Body of pancreas (tissue), 4 donors: ENCODE results near the gene AKT3. TPM values are rescaled to one million over a fixed set of nuclear protein-coding genes. Genes with fewer than 3 reads are reported as not detected.

ENCODE experiments used
- ATAC-seq: fragments of 150-250 bp; one replicate; pipeline ENCODE4 v1.9.1; 2016
- DNase-seq, 4 donors: peaks; one replicate each; pipeline ENCODE4 v3.0.0-alpha.2; 2019
- H3K27ac ChIP-seq, 4 donors: fragments of 200-600 bp; sonication (generic); 1 replicate in 3 of 4; 2 replicates in 1 of 4; pipeline versions ENCODE4 v1.5.1 to v1.6.1; 2016 to 2019; ENCODE audit warnings: mild to moderate bottlenecking in 1 of 4, mixed read lengths in 1 of 4, moderate library complexity in 1 of 4
- H3K27me3 ChIP-seq, 2 donors: fragments of 200-600 bp; sonication (generic); one replicate each; pipeline ENCODE4 v1.6.0; 2016; ENCODE audit warnings: mild to moderate bottlenecking in 1 of 2
- H3K36me3 ChIP-seq, 2 donors: fragments of 200-600 bp; sonication (generic); replicated peaks in 1 of 2; 2 replicates each; pipeline ENCODE4 v1.5.1; 2016; ENCODE audit warnings: low read depth in 2 of 2; ENCODE audit not compliant: insufficient read depth in 1 of 2
- H3K4me1 ChIP-seq: fragments of 200-600 bp; sonication (generic); one replicate; pipeline ENCODE4 v1.6.0; 2016
- H3K4me3 ChIP-seq, 2 donors: fragments of 200-600 bp; sonication (generic); 1 replicate in 1 of 2; 2 replicates in 1 of 2; pipeline ENCODE4 v1.5.1; 2016 to 2019
- H3K9me3 ChIP-seq, 3 donors: fragments of 200-600 bp; sonication (generic); 1 replicate in 2 of 3; 2 replicates in 1 of 3; pipeline ENCODE4 v1.5.1; 2016
- POLR2A ChIP-seq, 3 donors: fragments of 450-650 bp; IDR thresholded peaks; one replicate each; pipeline ENCODE4 v1.6.1; 2016; ENCODE audit warnings: antibody characterized with exemption in 3 of 3, mild to moderate bottlenecking in 2 of 3
- WGBS, 2 donors: methylation state at CpG; one replicate each; pipeline ENCODE4 v1.1.5; 2017; 5-methylcytosine and 5-hydroxymethylcytosine counted together
- intact Hi-C: fragments of 100-400 bp; cut with DNase I; formaldehyde crosslinking; loops from one replicate; pipeline ENCODE4 v1.15.1; 2023
- total RNA-seq, 2 donors: library from RNA; depleted of rRNA; stranded (reverse); fragments of >200 nt; gene quantifications; one replicate each; pipeline ENCODE4 v1.1.0, GENCODE V29; 2016
- TF ChIP-seq, protein P1 (sequence below), 7 experiments: fragments of 450-650 bp in 4 of 7; fragments of 200-600 bp in 3 of 7; sonication (generic) in 3 of 7; IDR thresholded peaks; one replicate each; pipeline ENCODE4 v1.5.1; 2016 to 2019; ENCODE audit warnings: antibody characterized with exemption in 7 of 7

Gene AKT3
- total RNA-seq, 2 donors from 2014 or later: 14.0 to 24.7 TPM

DNA sequence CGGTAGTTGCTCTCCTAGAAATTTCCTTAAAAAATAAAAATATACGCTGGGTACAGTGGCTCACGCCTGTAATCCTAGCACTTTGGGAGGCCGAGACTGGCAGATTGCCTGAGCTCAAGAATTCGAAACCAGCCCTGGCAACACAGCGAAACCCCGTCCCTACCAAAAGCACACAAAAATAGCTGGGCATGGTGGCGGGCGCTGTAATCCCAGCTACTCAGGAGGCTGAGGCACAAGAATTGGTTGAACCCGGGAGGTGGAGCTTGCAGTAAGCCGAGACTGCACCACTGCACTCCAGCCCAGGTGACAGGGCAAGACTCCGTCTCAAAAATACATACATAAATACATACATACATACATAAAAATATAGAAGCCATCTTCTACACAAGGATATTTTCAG lies 262.8 kb downstream of the AKT3 start:
- no peaks in the 10 kb centered on the region for H3K36me3 ChIP-seq
- H3K4me1 ChIP-seq: no peaks in the 10 kb centered on the region
- intact Hi-C loops: no loop called here
- no peaks in the 10 kb centered on the region for H3K27me3 ChIP-seq
- ATAC-seq (no peak), DNase-seq (no peak)
- TF ChIP-seq, protein P1, sequence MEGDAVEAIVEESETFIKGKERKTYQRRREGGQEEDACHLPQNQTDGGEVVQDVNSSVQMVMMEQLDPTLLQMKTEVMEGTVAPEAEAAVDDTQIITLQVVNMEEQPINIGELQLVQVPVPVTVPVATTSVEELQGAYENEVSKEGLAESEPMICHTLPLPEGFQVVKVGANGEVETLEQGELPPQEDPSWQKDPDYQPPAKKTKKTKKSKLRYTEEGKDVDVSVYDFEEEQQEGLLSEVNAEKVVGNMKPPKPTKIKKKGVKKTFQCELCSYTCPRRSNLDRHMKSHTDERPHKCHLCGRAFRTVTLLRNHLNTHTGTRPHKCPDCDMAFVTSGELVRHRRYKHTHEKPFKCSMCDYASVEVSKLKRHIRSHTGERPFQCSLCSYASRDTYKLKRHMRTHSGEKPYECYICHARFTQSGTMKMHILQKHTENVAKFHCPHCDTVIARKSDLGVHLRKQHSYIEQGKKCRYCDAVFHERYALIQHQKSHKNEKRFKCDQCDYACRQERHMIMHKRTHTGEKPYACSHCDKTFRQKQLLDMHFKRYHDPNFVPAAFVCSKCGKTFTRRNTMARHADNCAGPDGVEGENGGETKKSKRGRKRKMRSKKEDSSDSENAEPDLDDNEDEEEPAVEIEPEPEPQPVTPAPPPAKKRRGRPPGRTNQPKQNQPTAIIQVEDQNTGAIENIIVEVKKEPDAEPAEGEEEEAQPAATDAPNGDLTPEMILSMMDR (IDR thresholded peaks at IDR 0.05): no peak
- TF ChIP-seq POLR2A (IDR thresholded peaks at IDR 0.05): no peak
- no peak overlapping the region for H3K4me3 ChIP-seq
- H3K9me3 ChIP-seq: peaks cover 0 to 8% (median 0%) of the 10 kb centered on the region in 3 donors
- WGBS, 2 donors: 90 to 93% methylated on average over 12 of the region's 12 CpGs
- H3K27ac ChIP-seq: no peak overlapping the region

DNA sequence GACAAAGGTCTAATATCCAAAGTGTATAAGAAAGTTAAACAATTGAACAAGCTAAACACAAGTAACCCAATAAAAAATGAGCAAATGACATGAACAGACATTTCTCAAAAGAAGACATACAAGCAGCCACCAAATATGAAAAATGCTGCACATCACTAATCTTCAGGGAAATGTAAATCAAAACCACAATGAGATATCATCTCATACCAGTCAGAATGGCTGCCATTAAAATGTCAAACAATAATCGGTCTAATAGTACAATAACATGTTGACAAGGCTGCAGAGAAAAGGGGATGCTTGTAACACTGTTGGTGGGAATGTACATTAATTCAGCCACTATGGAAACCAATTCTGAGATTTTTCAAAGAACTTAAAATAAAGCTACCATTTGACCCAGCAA lies 264.1 kb downstream of the AKT3 start:
- intact Hi-C loops: no loop called here
- Histone ChIP-seq H3K27ac (no peak overlapping the region), H3K4me3 (no peak overlapping the region), H3K27me3 (no peaks in the 10 kb centered on the region), H3K9me3 (peaks cover 0 to 8% (median 0%) of the 10 kb centered on the region in 3 donors), H3K4me1 (no peaks in the 10 kb centered on the region), H3K36me3 (no peaks in the 10 kb centered on the region)
- DNase-seq: no peak
- WGBS, 2 donors: 59 to 88% methylated on average over 1 of the region's 1 CpG
- ATAC-seq: no peak
- TF ChIP-seq, protein P1 (IDR thresholded peaks at IDR 0.05): no peak
- no peak for TF ChIP-seq POLR2A (IDR thresholded peaks at IDR 0.05)

DNA sequence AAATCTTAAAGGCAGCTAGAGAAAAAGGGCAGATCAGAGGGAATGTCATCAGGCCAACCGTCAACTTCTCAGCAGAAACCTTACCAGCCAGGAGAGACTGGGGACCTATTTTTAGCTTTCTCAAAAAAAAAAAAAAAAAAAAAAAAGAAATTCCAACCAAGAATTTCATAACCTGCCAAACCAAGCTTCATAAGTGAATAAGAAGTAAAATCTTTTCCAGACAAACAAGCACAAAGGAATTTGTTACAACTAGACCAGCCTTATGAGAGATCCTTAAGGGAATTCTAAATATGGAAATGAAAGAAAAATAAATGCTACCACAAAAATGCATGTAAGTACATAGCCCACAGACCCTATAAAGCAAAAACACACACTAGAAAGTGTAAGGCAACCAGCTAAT lies 267.7 kb downstream of the AKT3 start:
- no peak for TF ChIP-seq POLR2A (IDR thresholded peaks at IDR 0.05)
- TF ChIP-seq, protein P1 (IDR thresholded peaks at IDR 0.05): no peak
- Histone ChIP-seq H3K27me3 (no peaks in the 10 kb centered on the region), H3K4me3 (no peak overlapping the region), H3K9me3 (peaks cover 0 to 8% (median 0%) of the 10 kb centered on the region in 3 donors), H3K27ac (no peak overlapping the region), H3K36me3 (no peaks in the 10 kb centered on the region), H3K4me1 (no peaks in the 10 kb centered on the region)
- ATAC-seq: no peak
- no peak for DNase-seq
- 89% methylated on average over 1 of the region's 1 CpG for WGBS, 2 donors
- intact Hi-C loops: no loop called here

- peaks cover 0 to 4% (median 0%) of the 10 kb centered on the region in 3 donors for H3K9me3 ChIP-seq
- DNase-seq: no peak
These were observed 269.1 kb downstream of the AKT3 start for GRCh38 chr1:243580984-243581383.

DNA sequence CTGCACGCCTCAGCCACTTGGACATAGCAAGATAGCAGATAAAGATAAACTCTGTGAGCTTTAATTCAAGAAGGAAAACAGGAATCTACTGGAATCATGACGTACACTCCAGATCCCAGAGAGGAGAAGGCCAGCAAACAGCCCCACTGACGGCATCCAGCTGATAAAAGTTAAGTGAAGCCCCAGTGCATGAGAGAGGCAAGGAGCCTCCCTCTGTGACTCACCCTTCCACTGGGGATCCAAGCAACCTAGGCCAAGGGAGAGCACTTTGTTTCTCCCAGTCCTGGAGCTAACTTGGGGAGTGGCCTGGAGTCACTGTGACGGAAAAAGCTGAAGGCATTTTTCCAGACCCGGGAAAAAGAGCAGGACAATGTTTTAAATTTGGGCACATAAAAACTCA lies 270.0 kb downstream of the AKT3 start:
- Histone ChIP-seq H3K36me3 (no peaks in the 10 kb centered on the region), H3K27me3 (no peaks in the 10 kb centered on the region), H3K4me1 (no peaks in the 10 kb centered on the region), H3K4me3 (no peak overlapping the region), H3K27ac (no peak overlapping the region), H3K9me3 (peaks cover 0 to 4% (median 0%) of the 10 kb centered on the region in 3 donors)
- intact Hi-C loops: no loop called here
- TF ChIP-seq, protein P1 (IDR thresholded peaks at IDR 0.05): no peak
- TF ChIP-seq POLR2A (IDR thresholded peaks at IDR 0.05): no peak
- no peak for ATAC-seq
- DNase-seq: no peak
- 53 to 93% methylated on average over 4 to 5 of the region's 5 CpGs for WGBS, 2 donors

More at GRCh38 chr1:243580984-243581383, 269.1 kb downstream of the AKT3 start:
- no peaks in the 10 kb centered on the region for H3K4me1 ChIP-seq
- no peak overlapping the region for H3K4me3 ChIP-seq
- ATAC-seq: no peak
- H3K27ac ChIP-seq: no peak overlapping the region
- WGBS, 2 donors: 60% methylated on average over 1 of the region's 1 CpG; no CpG with 5 or more reads in 1 of the 2 donors
- H3K36me3 ChIP-seq: no peaks in the 10 kb centered on the region
- H3K27me3 ChIP-seq: no peaks in the 10 kb centered on the region
- TF ChIP-seq POLR2A (IDR thresholded peaks at IDR 0.05): no peak
- TF ChIP-seq, protein P1 (IDR thresholded peaks at IDR 0.05): no peak
- intact Hi-C loops: no loop called here
